GM21528 (cell line): ENCODE results near the gene TOX2.
A peak's percentile ranks its signal among the peaks of the same experiment; 100 is the strongest.

ENCODE experiments used
- ATAC-seq: cut with Tn5 transposase; IDR thresholded peaks from one replicate; pipeline ENCODE4 v1.9.1; 2021; ENCODE audit warnings: mild to moderate bottlenecking, moderate library complexity; ENCODE audit not compliant: unreplicated experiment, low FRiP score

Gene TOX2

DNA sequence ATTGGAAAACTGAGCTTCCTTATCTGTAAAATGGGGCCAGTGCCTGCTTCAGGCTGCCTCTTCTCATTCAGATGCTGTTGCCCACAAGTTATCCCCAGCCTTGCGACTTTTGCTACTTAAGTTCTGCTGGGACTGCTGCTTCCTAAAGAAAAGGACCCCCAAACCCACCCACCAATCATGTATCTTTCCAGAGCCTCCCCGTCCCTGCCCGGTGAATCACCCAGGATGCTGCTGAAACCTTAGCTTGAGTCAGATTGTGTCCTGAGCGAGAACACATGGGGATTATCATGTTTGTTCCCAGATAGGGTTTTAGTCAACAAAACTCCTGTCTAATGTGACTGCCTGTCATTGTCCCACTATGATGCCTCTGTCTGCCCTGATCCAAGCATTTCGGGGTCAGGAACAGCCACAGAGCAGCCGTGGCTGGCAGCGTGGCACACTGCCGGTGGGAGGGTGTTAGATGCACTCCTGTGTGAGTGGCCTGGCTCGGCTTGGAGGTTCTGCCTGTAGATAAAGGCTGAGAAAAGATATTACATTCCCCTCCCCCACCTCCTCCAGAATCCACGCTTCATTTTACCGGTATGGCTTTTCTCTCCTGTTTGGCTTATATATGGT lies 79.9 kb downstream of the TOX2 start:
- ATAC-seq: no peak

DNA sequence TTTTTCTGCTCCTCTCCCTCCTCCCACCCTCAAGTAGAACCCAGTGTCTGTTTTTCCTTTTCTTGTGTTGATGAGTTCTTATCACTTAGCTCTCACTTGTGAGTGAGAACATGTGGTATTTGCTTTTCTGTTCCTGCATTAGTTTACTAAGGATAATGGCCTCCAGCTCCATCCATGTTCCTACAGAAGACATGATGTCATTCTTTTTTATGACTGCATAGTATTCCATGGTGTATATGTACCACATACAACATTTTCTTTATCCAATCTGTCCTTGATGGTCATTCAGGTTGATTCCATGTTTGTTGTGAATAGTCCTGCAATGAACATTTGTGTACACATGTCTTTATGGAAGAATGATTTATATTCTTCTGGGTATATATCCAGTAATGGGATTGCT lies 81.0 kb downstream of the TOX2 start:
- no peak for ATAC-seq

DNA sequence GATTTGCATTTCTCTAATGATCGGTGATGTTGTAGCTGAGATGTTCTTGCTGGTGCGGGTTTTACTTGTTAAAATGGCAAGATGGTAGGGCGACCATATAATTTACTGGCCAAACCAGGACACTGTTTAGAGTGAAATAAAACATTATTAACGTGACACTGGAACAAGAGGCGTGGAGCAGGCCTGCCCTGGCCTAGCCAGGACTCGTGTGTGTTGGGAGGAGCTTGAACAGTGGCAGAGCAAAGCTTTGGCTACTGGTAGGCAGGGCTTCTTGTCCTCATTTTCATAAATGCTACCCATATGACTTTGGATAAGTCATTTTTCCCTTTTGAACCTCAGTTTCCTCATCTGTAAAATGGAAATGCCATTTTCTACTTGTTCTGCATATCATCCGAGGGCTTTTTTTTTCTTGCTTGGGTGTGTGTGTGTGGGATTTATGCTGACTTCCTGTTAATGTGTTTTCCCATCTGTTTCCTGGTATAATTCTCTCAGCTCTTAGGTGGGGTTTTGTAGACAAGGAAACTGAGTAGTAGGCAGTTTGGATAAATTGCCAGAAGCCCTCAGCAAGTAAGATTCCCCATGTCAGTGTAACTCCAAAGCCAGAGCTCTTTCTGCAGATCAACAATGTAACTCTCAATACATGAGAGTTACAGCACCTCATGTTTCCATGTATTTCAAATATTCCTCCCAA lies 81.7 kb downstream of the TOX2 start:
- no peak for ATAC-seq

DNA sequence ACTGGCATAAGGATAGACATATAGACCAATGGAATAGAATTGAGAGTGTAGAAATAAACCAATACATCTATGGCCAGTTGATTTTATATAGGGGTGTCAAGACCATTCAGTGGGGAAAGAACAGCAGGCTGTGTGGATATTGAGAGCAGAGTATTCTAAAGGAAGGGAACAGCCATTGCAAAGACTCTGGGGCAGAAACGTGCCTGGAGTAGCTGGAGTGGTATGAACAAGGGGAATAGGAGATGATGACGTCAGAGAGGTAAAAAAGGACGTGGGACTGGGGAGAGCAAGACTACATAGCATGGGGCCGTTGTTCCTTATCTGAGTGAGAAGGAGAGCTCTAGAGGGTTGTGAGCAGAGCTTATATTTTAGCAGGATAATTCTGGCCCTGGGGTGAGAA lies 85.2 kb downstream of the TOX2 start:
- no peak for ATAC-seq

DNA sequence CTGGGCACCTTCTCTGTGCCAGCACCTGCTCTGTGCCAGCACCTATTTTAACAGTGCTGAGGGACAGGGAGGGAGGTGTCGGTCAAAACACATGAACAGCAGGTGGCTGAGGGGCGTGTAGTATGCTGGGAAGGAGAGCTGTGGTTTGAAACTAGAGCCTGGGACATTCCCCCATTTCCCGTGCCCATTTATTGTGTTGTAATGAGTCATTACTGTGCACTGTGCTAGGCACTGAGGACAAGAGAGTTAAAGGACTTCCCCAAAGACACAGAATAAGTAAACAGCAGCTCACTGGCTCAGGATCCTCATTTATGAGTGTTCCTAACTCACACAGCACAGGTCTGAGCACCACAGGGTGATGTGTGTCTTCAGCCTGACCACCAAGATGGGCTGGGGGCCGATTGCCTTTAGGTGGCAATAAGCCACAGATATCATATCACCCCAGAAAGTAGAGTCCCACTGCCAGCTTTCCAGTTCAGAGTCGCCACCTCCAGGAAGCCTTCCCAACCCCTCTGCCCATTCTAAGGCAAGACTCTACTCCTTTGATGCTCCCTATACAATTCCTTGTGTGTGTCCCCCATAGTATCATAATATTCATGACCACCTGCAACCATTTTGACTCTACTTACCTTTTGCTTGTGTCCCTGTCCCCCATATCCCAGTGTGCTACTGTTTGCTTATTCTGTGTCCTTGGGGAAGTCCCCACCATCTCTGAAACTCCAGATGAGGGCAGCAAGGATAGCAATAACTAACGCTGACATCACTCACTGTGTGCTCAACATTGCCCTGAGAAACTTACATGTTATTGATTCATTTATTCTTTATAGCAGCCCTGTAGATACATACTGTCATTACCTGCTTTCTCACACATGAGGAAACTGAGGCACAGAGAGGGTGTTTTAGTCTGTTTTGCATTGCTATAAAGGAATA lies 87.3 kb downstream of the TOX2 start:
- peak; percentile 66 for ATAC-seq

DNA sequence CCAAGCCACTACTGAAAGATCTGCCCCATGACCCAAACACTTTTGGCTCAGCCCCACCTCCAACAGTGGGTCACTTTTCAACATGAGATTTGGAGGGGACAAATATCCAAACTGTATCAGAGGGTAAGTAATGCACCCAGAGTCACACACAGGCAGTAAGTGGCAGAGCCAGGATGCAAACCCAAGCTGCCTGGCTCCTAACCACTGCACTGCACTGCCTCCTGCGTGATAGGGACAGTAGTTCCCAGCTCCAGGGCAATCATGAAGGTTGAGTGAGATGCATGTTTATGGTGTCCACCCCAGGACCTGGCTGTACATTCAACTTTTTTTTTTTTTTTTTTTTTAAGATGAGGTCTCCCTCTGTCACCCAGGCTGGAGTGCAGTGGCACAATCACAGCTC lies 88.2 kb downstream of the TOX2 start:
- ATAC-seq: no peak

DNA sequence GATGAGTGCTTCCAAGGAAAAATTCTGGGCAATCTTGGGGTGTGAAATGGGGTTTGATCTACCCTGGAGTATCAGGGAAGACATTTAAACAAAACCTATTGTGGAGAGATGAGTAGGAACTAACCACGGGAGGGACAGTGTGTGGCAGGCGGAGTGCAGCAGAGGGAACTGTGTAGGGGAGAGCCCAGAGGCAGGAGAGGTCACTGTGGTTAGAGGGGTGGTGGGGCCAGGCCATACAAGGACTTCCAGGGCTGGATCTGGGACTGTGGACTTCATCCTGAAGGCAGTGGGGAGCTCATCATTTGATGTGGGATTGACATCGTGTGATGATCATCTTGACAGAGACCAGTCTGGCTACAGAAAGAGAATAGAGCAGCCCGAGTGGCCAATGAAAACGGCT lies 89.0 kb downstream of the TOX2 start:
- ATAC-seq: no peak

DNA sequence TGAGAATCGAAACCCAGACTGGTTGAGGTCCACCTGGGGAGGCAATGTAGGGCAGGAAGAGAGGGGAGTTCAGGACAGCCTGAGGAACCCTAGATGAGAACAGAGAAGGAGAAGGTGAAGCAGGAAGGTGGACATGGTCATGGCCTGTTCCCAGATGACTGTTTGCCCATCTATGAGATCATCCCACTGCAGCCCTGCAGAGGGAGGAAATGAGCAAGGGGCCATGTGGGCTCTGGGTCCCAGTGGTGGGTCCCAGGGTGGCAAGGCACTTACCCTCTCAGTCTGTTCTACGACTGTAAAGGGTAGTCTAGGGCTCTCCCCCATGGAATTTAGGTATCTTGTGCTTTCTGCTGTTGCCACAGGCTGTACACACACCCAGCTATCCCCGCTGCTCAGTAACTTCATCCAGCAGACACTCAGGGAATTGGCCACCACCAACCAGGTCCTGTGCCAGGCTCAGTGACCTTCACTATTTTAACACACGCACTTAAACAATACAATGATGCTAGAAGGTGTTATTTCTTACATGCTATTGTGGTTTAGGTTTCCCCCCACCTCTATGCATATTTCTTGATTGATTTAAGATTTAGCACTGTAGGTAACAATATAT lies 89.8 kb downstream of the TOX2 start:
- ATAC-seq: no peak

DNA sequence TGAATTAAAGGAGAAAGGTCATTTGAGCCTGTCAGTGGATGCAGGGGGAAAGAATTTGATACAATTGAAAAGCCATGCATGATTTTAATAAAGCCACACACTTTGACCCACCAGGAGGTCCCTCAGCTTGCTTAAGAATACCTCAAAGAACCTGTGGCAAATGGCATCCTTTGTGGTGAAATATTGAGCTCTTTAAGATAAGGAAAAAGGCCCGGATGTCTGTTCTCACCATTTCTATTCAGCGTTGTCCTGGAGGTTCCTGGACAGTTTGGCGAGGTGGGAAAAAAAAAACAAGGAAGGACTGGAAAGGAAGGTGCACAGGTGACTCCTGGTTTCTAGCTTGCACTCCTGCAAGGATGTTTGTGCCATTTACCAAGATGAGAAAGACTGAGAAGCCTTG lies 91.0 kb downstream of the TOX2 start:
- ATAC-seq: no peak

DNA sequence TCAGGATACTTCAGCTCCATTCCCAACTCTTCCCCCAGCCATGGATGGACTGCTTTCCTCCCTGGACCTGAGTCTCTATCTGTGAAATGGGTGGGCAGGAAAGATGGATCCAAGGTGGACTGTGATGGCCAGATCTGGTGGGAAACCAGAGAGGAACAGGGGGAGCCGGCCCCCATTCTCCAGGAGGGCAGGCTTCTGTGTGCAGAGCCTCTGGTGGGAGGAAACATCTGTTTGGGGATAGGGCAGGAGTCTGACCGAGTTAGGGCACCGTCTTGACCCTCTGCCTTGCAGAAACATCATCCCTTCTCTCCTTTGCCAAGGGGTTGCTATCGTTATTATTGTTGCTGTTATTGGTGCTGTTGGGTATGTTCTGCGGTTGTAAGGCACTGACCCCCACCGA lies 91.5 kb downstream of the TOX2 start:
- no peak for ATAC-seq

DNA sequence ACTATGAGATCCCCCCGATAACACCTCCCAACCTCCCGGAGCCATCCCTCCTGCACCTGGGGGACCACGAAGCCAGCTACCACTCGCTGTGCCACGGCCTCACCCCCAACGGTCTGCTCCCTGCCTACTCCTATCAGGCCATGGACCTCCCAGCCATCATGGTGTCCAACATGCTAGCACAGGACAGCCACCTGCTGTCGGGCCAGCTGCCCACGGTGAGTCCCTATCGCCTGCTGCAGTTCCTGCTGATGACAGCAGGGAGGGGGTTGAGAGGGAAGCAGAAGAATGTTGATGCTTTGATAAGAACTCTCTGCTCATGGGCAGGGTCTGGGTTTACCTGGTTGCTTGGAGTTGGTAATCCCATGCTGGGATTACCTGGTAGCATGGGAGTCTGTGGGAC lies 91.9 kb downstream of the TOX2 start:
- no peak for ATAC-seq

DNA sequence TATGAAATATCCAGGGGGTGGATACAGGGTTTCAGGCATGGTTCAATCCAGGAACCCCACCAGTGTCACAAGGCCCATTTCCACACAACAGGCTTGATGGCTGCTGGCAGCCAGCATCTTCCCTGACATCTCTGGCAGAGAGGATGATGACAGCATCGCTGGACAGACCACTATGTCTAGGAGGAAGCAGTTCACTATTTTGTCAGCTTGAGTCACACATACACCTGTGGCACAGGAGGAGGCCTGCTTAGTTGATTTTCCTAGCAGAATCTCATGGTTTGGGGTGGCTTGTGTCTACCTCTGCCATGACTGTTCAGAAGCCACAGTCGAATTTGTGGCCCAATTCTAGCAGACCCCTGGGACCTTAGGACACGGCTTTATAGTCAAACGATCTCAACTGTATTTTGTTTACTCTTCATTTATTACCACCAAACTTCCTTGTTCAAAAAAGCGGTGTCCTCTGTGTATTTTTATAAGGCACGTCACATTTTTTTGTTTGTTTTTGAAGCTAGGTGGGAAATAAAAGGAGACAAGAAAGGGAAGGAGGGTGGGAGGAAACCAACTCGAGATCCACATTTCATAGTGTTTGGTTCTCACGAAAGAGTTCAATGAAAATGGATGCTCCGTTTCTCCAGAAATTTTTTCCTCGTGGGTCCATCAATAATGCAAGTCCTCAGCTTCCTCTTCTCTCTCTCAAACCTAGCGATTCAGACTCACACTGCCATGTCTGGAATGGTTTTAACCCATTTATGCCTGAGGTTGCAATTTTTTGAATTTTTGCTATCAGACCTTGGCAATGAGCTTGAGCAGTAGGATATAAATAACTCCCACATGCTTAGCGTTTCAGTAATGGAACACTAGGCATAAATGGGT lies 94.4 kb downstream of the TOX2 start:
- ATAC-seq: no peak

DNA sequence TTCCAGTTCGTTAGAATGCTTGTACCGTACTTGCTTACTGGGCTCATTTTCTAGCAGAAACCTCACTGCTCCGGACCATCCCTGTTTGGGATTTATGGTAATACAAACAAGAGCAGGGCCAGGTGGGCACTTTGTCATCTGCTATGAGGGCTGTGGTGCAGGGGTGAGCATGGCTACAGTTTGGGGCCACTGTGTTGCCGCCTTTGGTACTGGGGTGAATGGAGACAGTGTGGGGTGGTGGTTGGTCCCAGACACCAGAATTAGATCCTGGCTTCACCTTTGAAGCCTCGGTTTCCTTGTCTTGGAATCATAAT lies 95.0 kb downstream of the TOX2 start:
- no peak for ATAC-seq

DNA sequence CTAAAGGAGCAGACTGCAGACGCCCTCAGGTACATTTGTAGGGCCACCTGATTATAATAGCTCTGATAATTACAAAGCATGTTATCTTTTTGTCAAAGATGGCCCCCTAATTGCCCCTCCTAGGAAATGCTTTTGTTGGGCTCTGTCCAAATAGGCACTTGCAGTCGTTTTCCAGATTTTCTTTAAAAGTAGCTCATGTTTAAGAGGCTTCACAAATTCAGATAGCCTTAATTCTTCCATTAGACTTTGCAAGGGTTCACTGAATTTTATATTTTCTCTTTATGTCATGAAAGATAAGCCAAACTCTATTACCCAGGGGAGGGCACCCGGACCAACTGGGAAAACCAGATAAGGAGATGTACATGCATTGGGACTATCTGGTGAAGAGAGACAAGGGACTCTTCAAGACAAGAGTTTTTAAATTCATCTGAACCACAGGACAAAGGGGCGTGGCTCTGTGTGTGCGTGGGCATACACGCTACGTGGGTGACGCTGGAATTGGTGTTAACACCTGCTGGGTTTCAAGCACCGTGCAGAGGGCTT lies 95.6 kb downstream of the TOX2 start:
- ATAC-seq: no peak

DNA sequence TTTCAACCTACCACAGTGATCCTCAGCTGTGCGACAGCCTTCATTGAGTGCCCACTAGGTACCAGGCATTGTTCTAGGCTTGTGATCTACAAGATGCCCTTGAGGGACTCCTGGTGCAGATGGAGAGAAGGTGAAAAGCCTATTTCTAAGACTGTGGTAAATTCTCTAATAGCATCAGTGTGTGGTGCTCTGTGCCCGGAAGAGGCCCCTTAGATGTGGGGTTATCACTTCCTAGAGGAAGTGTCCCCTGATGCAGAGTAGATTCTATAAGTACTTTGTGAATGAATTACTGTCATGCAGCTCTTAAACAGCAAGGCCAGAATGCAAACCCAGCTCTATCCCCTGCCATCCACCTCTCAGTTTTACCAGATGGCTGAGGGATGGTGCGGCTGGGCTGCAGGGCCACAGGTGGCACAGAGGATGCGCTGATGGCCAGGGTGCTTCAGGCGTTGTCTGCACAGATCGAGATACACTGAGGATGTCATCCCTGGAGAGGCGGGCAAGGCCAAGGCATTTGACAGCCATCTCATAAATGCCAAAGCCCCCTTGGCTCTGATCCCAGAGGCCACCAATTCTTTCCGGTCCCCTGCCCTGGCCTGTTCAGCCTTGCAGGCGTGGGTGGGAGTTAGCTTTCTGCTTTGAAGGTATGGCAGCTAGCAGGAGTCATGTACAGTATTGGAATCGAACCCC lies 96.7 kb downstream of the TOX2 start:
- ATAC-seq: no peak

DNA sequence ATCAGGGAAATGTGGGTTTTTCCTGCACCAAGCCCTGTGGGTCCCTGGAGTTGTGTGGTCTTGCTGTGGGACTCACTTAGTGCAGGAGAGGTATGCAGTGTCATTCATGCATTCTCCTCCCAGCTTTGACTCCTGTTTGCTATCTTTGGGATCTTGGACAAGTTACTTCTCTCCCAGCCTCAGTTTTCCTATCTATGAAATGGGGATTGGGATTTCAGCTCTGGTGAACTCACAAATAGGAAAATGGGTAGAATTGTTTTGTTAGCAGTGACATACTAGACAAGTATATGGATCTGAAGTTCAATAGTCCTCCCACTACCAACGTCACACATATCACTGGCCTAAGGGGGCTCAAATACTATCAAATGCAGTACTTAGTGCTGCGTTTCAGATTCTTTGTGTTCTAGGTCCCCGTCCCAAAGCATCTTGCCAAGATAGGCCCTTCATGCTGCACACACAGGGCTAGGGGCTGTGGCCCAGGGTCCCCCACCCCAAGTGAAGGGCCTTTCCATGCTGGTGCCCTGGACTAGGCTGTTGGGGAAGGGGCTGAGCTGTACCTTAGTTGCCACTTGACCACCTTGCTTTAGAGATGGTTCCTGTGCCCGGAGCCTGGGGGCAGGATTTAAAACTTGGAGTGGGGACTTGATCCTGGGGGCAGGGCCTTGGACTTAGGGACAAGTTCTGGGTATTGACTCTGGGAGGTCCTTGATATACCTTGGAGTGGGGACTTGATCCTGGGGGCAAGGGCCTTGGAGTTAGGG lies 98.0 kb downstream of the TOX2 start:
- no peak for ATAC-seq

DNA sequence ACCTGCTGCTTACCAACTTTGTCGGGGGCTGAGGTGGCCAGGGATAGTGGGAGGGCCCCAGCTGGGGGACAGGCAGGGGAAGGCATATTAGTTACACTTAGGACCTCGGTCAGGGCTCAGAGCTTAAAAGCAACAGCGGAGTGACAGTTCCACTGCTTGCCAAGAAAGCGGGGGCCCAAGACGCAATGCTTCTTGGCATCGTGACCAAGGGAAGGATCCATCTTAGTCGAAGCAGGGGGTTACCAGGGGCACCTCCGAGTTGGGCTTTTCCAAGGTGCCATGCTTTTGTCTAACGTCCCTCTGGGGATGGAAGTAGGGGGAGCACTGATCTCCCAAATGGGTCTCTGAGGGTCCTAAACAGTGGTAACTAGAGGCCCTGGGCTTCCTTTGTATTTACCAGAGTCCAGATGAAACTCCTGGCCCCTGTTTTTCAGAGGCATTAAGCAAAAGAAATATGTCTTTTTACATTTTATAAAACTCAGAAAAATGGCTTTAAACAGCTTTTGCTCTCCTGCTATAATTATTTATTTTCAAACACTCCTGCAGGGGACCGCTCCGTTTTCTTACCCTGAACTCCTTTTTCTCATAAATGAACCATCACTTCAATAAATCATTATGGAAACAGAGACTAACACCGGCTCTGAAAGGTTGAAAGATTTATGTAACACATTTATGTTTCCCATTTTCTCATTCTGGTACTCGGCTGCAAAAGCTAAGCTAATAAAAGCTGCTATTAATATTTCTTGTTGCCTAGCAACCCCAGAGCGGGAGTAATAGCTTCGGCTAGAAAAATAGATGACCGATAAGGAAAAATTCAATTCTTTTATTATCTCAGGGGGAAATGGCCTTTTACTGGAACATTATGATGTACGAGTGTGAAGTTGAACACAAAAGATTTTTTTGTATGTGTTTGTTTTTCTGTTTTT lies 100.4 kb downstream of the TOX2 start:
- ATAC-seq: no peak

DNA sequence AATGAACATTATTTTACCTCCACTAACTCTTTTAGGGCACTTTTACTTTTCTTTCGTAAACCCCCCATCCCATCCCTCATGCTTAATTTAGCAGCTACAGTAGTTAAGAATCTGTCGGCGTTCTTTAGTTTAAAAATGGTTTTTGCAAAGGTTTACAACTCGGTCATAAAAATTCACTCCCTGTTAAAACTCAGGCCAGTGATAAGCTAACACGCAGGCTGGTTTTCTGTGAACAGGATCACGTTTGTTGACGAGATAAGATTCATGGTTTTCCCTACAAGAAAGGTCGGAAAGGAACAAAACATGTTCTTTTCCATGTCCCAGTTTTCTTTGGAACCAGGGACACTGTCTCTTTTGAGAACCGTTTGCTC lies 101.1 kb downstream of the TOX2 start:
- ATAC-seq: no peak
